ENCODE measurements around the gene MRPS10. TPM values are rescaled to one million over a fixed set of nuclear protein-coding genes. Genes with fewer than 3 reads are reported as not detected.

The MRPS10 gene
- total and polyA plus RNA-seq, 2 donors (not counting 3 experiments of a cell fraction or from before 2014, with no cell fraction given) = 23.2 to 37.7 TPM

GRCh38 chr6:42158631-42159030 lies 59.0 kb downstream of the MRPS10 start:
- H2AFZ ChIP-seq (ENCODE audit: low read depth, low read length) = no peak overlapping the region
- dilution Hi-C loops (cut with MboI; ENCODE audit: extremely low pct_ligation_motif_present, low sequenced_read_pairs) = no loop called here

More at GRCh38 chr6:42158631-42159030, 59.0 kb downstream of the MRPS10 start:
- no peak overlapping the region for H3K4me3 ChIP-seq (replicated peaks in 1 of 3; ENCODE audit: insufficient read depth in 1 of 3, low read depth in 1 of 3, low read length in 3 of 3)
- DNase-seq (ENCODE audit: low read depth, low spot score) (no peak), FAIRE-seq (no peak)
- no TSS peak for BruUV-seq (replicated peaks)
- ChIA-PET POLR2A (no interaction called here), CTCF (interaction anchor here (0.6 to 1.2 kb wide), 2 partner anchors 50 to 97 kb away, joined by 3 to 4 read pairs; no protein-coding TSS in a partner anchor)
- H3K9me1 ChIP-seq (replicated peaks; ENCODE audit: control insufficient read depth, extremely low read depth, insufficient read depth, low read length) = no peaks in the 10 kb centered on the region
- no peaks in the 10 kb centered on the region for H3K79me2 ChIP-seq (ENCODE audit: control insufficient read depth, insufficient read depth, low read length)
- H3K4me1 ChIP-seq (ENCODE audit: control insufficient read depth, extremely low read depth, insufficient read depth, low read length) = no peaks in the 10 kb centered on the region
- intact Hi-C loops (cut with micrococcal nuclease) = no loop called here
- no peaks in the 10 kb centered on the region for H3K36me3 ChIP-seq (ENCODE audit: control insufficient read depth in 2 of 2, extremely low read depth in 1 of 2, insufficient read depth in 2 of 2, low read length in 2 of 2)
- H3K27me3 ChIP-seq (ENCODE audit: control insufficient read depth in 2 of 2, insufficient read depth in 2 of 2, low read length in 2 of 2) = peaks cover 5 to 6% of the 10 kb centered on the region in 2 experiments
- no peak overlapping the region for H3K9ac ChIP-seq (replicated peaks; ENCODE audit: extremely low read depth, insufficient read depth, low read length)
- no peak overlapping the region for H3K4me2 ChIP-seq (ENCODE audit: insufficient read depth, low read length)
- no peaks in the 10 kb centered on the region for H3K9me3 ChIP-seq (replicated peaks; ENCODE audit: control insufficient read depth, insufficient read depth, low read length)
- no peak overlapping the region for H3K27ac ChIP-seq (ENCODE audit: insufficient read depth, low read depth, low read length)
- TF ChIP-seq MYC (IDR thresholded peaks at IDR 0.05; ENCODE audit: low read depth, low read length) = no peak
- TF ChIP-seq FOS (IDR thresholded peaks at IDR 0.05; ENCODE audit: borderline replicate concordance, insufficient read depth, low read length) = no peak
- TF ChIP-seq EZH2 (IDR thresholded peaks at IDR 0.05; ENCODE audit: borderline replicate concordance, low read depth, low read length, severe bottlenecking) = no peak
- TF ChIP-seq MAX (IDR thresholded peaks at IDR 0.05; ENCODE audit: insufficient read depth, insufficient read length) = no peak
- no peak for TF ChIP-seq POLR2AphosphoS5 (IDR thresholded peaks at IDR 0.05; ENCODE audit: insufficient read depth, low read depth, low read length)
- no peak for TF ChIP-seq CTCF (IDR thresholded peaks at IDR 0.05; ENCODE audit: extremely low read depth in 1 of 2, insufficient read depth in 1 of 2, low read depth in 1 of 2, low read length in 2 of 2)
- TF ChIP-seq JUN (IDR thresholded peaks at IDR 0.05; ENCODE audit: borderline replicate concordance, insufficient read depth, insufficient read length, low read depth) = no peak
- TF ChIP-seq POLR2A (IDR thresholded peaks at IDR 0.05; ENCODE audit: low read depth, low read length) = no peak
- no peak for TF ChIP-seq GATA2 (IDR thresholded peaks at IDR 0.05; ENCODE audit: insufficient read depth, insufficient read length, low read depth, low read length)
- H4K20me1 ChIP-seq (replicated peaks; ENCODE audit: control insufficient read depth, extremely low read depth, insufficient read depth, low read length) = no peaks in the 10 kb centered on the region
